H1 (cell line): ENCODE data around the gene FGFRL1. TPM values are rescaled to one million over a fixed set of nuclear protein-coding genes. Genes with fewer than 3 reads are reported as not detected.

Experiments used
- BACH1 ChIP-seq: IDR thresholded peaks from 2 replicates; pipeline ENCODE4 v1.6.1; 2012; ENCODE audit warnings: low read length, improper control_type of control experiment
- KDM1A ChIP-seq: fragments of 200-600, 300-600 bp; sonication (generic); IDR thresholded peaks from 2 replicates; pipeline ENCODE4 v1.7.1; 2016; ENCODE audit warnings: mild to moderate bottlenecking, low read length, borderline replicate concordance
- TEAD4 ChIP-seq: IDR thresholded peaks from 2 replicates; pipeline ENCODE4 v1.6.1; 2012; ENCODE audit warnings: low read depth, low read length, inconsistent platforms, mixed read lengths
- polyA plus RNA-seq, 7 experiments: library from polyadenylated mRNA; depleted of rRNA in 3 of 7; stranded (reverse) in 5 of 7; unstranded in 2 of 7; fragments of >200 nt in 5 of 7; fragments of 200-250 nt in 2 of 7; gene quantifications; 1 replicate in 5 of 7; 2 replicates in 1 of 7; 4 replicates in 1 of 7; pipeline versions ENCODE4 v1.2.1 to v1.2.3, GENCODE V29; 2011 to 2013; ENCODE audit warnings: missing spikeins in 2 of 7, mixed read lengths in 2 of 7
- total RNA-seq: library from RNA; stranded (reverse); fragmentation: NEBNext Ultra II Directional; extraction: Animal tissue kit (Norgen Biotek cat#: 25700); gene quantifications from 2 replicates; pipeline ENCODE4 v1.2.1, GENCODE V29; 2021
- TF ChIP-seq, protein P1 (sequence below), 3 experiments: IDR thresholded peaks; 1 replicate in 2 of 3; 2 replicates in 1 of 3; pipeline versions ENCODE4 v1.5.1 to v1.6.1; 2011; ENCODE audit warnings: low read length in 3 of 3, mild to moderate bottlenecking in 3 of 3, inconsistent platforms in 2 of 3, low read depth in 1 of 3, moderate library complexity in 1 of 3; ENCODE audit not compliant: insufficient read depth in 1 of 3; ENCODE audit errors: control extremely low read depth in 1 of 3

The FGFRL1 gene
- total and polyA plus RNA-seq, 2 of the 8 experiments (the other 6 are each of a cell fraction or from before 2014, with no cell fraction given): 18.9 to 34.6 TPM

- TF ChIP-seq KDM1A (no peak), BACH1 (no peak), TEAD4 (no peak)
- TF ChIP-seq, protein P1, sequence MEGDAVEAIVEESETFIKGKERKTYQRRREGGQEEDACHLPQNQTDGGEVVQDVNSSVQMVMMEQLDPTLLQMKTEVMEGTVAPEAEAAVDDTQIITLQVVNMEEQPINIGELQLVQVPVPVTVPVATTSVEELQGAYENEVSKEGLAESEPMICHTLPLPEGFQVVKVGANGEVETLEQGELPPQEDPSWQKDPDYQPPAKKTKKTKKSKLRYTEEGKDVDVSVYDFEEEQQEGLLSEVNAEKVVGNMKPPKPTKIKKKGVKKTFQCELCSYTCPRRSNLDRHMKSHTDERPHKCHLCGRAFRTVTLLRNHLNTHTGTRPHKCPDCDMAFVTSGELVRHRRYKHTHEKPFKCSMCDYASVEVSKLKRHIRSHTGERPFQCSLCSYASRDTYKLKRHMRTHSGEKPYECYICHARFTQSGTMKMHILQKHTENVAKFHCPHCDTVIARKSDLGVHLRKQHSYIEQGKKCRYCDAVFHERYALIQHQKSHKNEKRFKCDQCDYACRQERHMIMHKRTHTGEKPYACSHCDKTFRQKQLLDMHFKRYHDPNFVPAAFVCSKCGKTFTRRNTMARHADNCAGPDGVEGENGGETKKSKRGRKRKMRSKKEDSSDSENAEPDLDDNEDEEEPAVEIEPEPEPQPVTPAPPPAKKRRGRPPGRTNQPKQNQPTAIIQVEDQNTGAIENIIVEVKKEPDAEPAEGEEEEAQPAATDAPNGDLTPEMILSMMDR (IDR thresholded peaks at IDR 0.05; ENCODE audit: control extremely low read depth in 1 of 3, insufficient read depth in 1 of 3, low read depth in 1 of 3, low read length in 3 of 3): no peak
Measured at GRCh38 chr4:1047976-1048772, 36.7 kb downstream of the FGFRL1 start (continued).
